ENCODE data around the gene DMAC2L. TPM values are rescaled to one million over a fixed set of nuclear protein-coding genes. Genes with fewer than 3 reads are reported as not detected.

The DMAC2L gene
- total RNA-seq, 4 donors from 2014 or later, result 13.4 to 21.7 (median 16.6) TPM

GRCh38 chr14:50366115-50366514 is 54.0 kb downstream of the DMAC2L start:
- TF ChIP-seq POLR2A (IDR thresholded peaks at IDR 0.05), result no peak
- TF ChIP-seq CTCF (IDR thresholded peaks at IDR 0.05), result no peak
- DNase-seq, result no peak
- H3K9me3 ChIP-seq, result no peaks in the 10 kb centered on the region
- H3K27ac ChIP-seq, result no peak overlapping the region
- H3K36me3 ChIP-seq, result no peaks in the 10 kb centered on the region
- H3K4me1 ChIP-seq, result peaks cover 0 to 51% (median 21%) of the 10 kb centered on the region in 3 donors
- H3K27me3 ChIP-seq, result no peaks in the 10 kb centered on the region
- WGBS, 2 donors, result 70 to 86% methylated on average over 3 of the region's 3 CpGs
- intact Hi-C loops (cut with DNase I), result no loop called here
- no peak overlapping the region for H3K4me3 ChIP-seq

- DNase-seq, result no peak
- Histone ChIP-seq H3K36me3 (no peaks in the 10 kb centered on the region), H3K9me3 (no peaks in the 10 kb centered on the region), H3K4me1 (peaks cover 0 to 46% (median 21%) of the 10 kb centered on the region in 3 donors), H3K27ac (no peak overlapping the region), H3K27me3 (no peaks in the 10 kb centered on the region), H3K4me3 (no peak overlapping the region)
- intact Hi-C loops (cut with DNase I), result no loop called here
- no peak for TF ChIP-seq CTCF (IDR thresholded peaks at IDR 0.05)
- no peak for TF ChIP-seq POLR2A (IDR thresholded peaks at IDR 0.05)
- WGBS, 2 donors, result 84 to 94% methylated on average over 4 of the region's 4 CpGs
Measured at GRCh38 chr14:50366589-50366988, 54.5 kb downstream of the DMAC2L start.

- TF ChIP-seq POLR2A (IDR thresholded peaks at IDR 0.05) (no peak), CTCF (IDR thresholded peaks at IDR 0.05) (no peak)
- no peaks in the 10 kb centered on the region for H3K36me3 ChIP-seq
- H3K27ac ChIP-seq, result no peak overlapping the region
- WGBS, 2 donors, result 100% methylated on average over 1 to 2 of the region's 4 CpGs
- H3K9me3 ChIP-seq, result no peaks in the 10 kb centered on the region
- DNase-seq, result no peak
- no peak overlapping the region for H3K4me3 ChIP-seq
- no peaks in the 10 kb centered on the region for H3K27me3 ChIP-seq
- H3K4me1 ChIP-seq, result peaks cover 0 to under 1% (median 0%) of the 10 kb centered on the region in 3 donors
- intact Hi-C loops (cut with DNase I), result no loop called here
Measured at GRCh38 chr14:50371546-50371945, 59.4 kb downstream of the DMAC2L start.

GRCh38 chr14:50373959-50374358 is 61.8 kb downstream of the DMAC2L start:
- no peak for TF ChIP-seq POLR2A (IDR thresholded peaks at IDR 0.05)
- TF ChIP-seq CTCF (IDR thresholded peaks at IDR 0.05), result no peak
- H3K4me3 ChIP-seq, result no peak overlapping the region
- DNase-seq, result no peak
- intact Hi-C loops (cut with DNase I), result no loop called here
- H3K27ac ChIP-seq, result no peak overlapping the region
- H3K36me3 ChIP-seq, result no peaks in the 10 kb centered on the region
- no peaks in the 10 kb centered on the region for H3K27me3 ChIP-seq
- WGBS, 2 donors, result 74 to 93% methylated on average over 3 of the region's 3 CpGs
- no peaks in the 10 kb centered on the region for H3K4me1 ChIP-seq
- H3K9me3 ChIP-seq, result no peaks in the 10 kb centered on the region

- WGBS, 2 donors, result 90 to 93% methylated on average over 5 of the region's 5 CpGs
- no peaks in the 10 kb centered on the region for H3K27me3 ChIP-seq
- no peaks in the 10 kb centered on the region for H3K36me3 ChIP-seq
- H3K4me1 ChIP-seq, result no peaks in the 10 kb centered on the region
- DNase-seq, result no peak
- H3K4me3 ChIP-seq, result no peak overlapping the region
- no peaks in the 10 kb centered on the region for H3K9me3 ChIP-seq
- no peak overlapping the region for H3K27ac ChIP-seq
- TF ChIP-seq CTCF (IDR thresholded peaks at IDR 0.05) (no peak), POLR2A (IDR thresholded peaks at IDR 0.05) (no peak)
- intact Hi-C loops (cut with DNase I), result no loop called here
Measured at GRCh38 chr14:50375760-50376159, 63.6 kb downstream of the DMAC2L start.

Small RNA genes within 50 kb of the gene (small RNA-seq; reads per million reads assigned to genes)
- 0 reads per million in 4 donors for gene MIR4504

Other genes starting within 250 kb of the DMAC2L start
- gene VCPKMT, start 195.8 kb upstream of the DMAC2L start, total RNA-seq, result 1 to 10 TPM; 3.9 to 8.6 (median 4.8) TPM
- gene SOS2, start 80.7 kb upstream of the DMAC2L start, total RNA-seq, result 10 to 100 TPM; 13.8 to 29.6 (median 18.6) TPM
- 10 to 100 TPM in 2 of 4 donors, 1 to 10 TPM in 2; 6.5 to 14.2 (median 9.3) TPM for gene L2HGDH, start 95 bp upstream of the DMAC2L start, total RNA-seq
- 10 to 100 TPM in 3 of 4 donors, 1 to 10 TPM in 1; 2.9 to 16.6 (median 11.5) TPM for gene CDKL1, start 84.6 kb downstream of the DMAC2L start, total RNA-seq
- 100 to 1,000 TPM in 3 of 4 donors, 10 to 100 TPM in 1; 73.6 to 143 (median 124) TPM for gene MAP4K5, start 220.2 kb downstream of the DMAC2L start, total RNA-seq
- 1 to 10 TPM; 3.3 to 7.3 (median 6.0) TPM for gene ATL1, start 247.8 kb downstream of the DMAC2L start, total RNA-seq